Upper lobe of left lung (tissue), 4 donors: ENCODE data around the gene ENAH.

Experiments
- CTCF ChIP-seq, 6 experiments: fragments of 450-650 bp in 4 of 6; fragments of 200-600 bp in 2 of 6; sonication (generic) in 2 of 6; IDR thresholded peaks; one replicate each; pipeline ENCODE4 v1.5.1; 2016 to 2019; ENCODE audit warnings: antibody characterized with exemption in 6 of 6
- EP300 ChIP-seq, 4 donors: sonication (generic); formaldehyde crosslinking; IDR thresholded peaks; one replicate each; pipeline ENCODE4 v1.5.1; 2017; ENCODE audit warnings: antibody characterized with exemption in 4 of 4, control low read depth in 2 of 4
- POLR2A ChIP-seq, 4 donors: fragments of 450-650 bp; IDR thresholded peaks; one replicate each; pipeline ENCODE4 v1.5.1; 2016 to 2017; ENCODE audit warnings: antibody characterized with exemption in 4 of 4, mild to moderate bottlenecking in 2 of 4
- POLR2AphosphoS5 ChIP-seq, 2 donors: sonication (generic); formaldehyde crosslinking; IDR thresholded peaks; one replicate each; pipeline ENCODE4 v1.5.1; 2017; ENCODE audit warnings: antibody characterized with exemption in 2 of 2

GRCh38 chr1:225567789-225568188 is 85.1 kb downstream of the ENAH start:
- TF ChIP-seq CTCF (IDR thresholded peaks at IDR 0.05) (no peak), POLR2AphosphoS5 (IDR thresholded peaks at IDR 0.05) (no peak), POLR2A (IDR thresholded peaks at IDR 0.05) (no peak), EP300 (IDR thresholded peaks at IDR 0.05) (no peak)
